Stimulated activated CD8-positive, alpha-beta memory T cell treated with anti-CD3 and anti-CD28 coated beads, Interleukin-12 subunit alpha, Interleukin-12 subunit beta, amount 100 ng/mL, for 1 hour (primary cell): ENCODE data around the gene ACOX3.

Experiments
- DNase-seq: peaks from one replicate; pipeline ENCODE4 v3.0.0-alpha.2; 2020; ENCODE audit warnings: low read depth

The ACOX3 gene

GRCh38 chr4:8373270-8373972 lies 67.1 kb downstream of the ACOX3 start:
- DNase-seq: no peak

DNA sequence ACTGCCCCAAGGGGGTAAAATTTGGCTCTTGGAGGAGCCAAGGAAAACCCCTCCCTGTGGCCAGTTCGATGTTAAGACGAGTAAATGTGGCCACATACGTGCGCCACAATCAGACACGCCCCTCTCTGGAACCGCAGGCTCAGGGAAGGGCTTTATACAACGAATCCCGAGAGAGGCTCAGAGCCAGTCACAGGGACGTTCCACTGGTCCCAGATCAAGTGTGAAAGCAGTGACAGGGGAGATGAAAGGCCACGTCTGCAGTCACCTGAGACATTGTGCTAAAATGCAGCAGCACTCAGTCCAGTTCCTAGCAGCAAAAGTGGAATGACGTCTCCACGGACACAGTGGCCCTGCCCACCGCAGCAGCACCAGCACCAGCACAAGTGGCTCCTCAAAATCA lies 68.0 kb downstream of the ACOX3 start:
- no peak for DNase-seq

DNA sequence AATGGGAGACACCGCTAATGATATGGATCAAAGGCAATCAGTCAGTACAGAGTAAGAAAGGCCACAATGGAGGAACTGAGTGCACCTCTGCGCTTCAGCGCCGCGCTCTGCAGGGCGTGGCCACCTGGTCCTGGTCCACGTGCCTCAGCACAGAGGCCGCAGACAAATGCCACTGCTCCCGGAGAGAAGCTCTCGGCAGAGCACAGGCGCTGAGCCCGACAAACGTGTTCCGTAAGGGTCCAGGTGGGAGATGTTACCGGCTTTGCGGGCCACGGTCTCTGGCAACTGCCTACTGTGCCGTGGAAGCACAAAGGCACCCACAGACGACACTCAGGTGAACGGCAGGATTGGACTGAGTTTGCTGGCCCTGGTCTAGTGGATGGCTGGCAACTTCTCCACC lies 68.9 kb downstream of the ACOX3 start:
- no peak for DNase-seq

DNA sequence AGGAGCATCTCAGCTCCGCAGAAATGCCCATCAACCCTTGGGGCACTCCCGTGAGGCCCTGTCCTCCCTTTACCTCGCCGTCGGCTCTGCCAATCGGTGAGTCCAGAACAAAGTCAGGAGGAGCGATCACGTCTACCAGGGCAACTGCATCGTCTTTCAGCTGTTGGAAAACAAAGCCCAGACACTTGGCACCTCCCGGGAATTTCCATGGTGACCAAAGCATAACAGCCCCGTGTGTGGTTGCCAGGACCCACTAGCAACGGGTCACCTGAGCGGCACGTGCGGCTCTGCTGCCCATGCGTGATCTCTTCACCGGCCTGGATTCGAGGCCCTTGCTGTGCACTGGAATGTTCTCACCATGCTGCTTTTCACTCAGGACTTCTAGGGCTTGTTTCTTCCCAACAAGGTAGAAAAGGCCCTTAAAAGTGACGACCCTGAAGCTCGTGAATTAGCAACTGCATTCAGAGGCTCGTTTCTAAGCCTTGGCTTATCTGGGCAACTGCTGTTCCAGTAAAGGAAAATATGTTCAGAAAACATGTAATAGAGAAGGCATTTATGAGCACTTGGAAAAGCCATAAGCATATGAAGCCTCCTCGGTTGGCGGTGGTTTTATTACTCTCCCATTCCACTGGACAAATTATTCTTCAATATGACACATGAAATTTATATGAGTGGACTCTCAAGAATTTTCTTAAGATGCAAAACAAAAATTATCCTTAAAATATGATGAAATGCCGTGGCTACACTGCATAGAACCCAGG lies 69.5 kb downstream of the ACOX3 start:
- no peak for DNase-seq

- DNase-seq: no peak
Measured at GRCh38 chr4:8370106-8370787, 70.3 kb downstream of the ACOX3 start.

DNA sequence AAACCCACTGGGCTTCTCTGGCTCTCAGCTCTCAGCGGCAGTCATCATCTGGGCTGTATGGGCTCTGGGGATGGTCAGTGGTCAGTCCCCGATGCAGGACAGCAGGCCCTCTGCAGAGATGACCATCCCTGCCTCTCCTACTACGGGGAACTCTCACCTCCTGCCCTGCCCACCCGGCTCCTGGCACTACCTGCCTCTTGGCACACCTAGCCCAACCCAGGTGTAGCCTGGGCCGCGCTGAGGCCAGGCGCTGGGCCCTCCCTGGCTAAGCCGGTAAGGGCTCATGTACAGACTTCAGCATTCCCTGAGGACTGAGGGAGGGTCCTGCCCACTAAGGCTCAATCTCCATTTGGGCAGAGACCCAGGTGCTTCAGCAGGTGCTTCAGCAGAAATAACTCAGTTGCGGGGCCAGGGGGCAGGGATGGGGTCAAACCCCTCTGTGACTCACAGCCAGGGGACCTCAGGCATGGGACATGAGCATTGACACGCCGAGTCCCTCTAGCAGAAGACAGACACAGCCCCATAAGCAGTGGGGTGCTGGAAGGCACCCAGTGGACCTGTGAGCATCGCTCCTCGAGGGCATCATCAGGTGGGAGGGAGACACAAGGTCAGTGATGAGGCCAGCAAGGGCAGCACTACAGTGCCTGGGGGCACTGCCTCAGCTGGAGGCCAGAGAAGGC lies 71.0 kb downstream of the ACOX3 start:
- DNase-seq: no peak

GRCh38 chr4:8368998-8369397 lies 71.5 kb downstream of the ACOX3 start:
- no peak for DNase-seq

DNA sequence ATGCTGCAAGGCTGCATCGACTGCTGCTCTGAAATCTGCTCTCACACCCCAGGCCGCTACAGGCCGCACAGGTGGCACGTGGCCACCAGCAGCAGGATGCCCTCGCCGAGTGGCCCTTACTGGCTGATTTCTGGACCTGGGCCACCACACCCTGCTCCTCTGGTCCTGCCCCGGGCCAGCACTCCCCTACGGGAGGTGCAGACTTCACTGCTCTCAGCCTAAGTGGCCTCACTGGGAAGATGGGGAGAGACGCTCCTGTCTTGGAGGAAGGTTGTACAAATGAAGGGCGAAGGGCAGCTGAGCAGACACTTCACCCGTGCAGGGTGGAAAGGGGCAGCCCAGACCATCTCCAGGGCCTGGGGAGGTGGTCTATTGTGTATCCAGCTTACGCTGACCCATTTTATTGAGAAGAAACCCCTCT lies 72.5 kb downstream of the ACOX3 start:
- DNase-seq: no peak

DNA sequence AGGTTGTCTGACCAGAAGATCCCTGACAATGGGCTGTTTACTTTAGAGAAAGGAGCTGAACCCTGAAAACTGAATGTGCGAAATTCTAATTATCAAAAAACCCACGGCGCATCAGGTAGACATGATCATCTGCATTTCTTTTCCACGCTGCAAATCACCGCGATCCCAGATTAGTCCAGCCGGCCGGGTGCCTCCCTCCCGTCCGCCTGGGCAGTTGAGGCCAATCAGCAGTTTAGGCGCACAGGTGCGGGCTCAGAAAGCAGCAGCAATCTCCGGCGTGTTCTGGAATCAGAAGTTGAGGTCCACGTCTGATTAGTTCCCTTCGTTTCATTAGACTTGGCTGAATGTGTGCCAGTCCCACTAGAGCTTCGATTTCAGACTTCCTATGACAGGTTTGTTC lies 73.9 kb downstream of the ACOX3 start:
- no peak for DNase-seq

DNA sequence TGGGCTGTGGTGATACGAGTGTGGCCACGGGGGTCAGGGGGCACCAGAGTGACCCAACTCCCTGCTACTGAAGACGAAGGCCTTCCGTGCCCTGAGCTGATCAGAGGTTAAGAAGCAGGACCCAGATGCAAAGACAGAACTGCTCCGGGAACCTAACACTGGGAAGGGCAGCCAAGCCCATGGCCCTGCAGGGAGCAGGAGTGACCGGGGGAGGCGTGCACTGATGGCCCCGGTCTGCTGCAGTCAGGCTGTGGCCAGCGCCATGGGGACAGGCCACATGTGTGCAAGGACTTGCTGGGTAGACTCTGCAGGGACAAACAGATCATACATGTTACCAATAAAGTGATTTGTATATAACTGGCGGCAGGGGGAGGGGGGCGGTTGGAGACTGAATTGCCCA lies 74.6 kb downstream of the ACOX3 start:
- no peak for DNase-seq

GRCh38 chr4:8365353-8365752 lies 75.2 kb downstream of the ACOX3 start:
- DNase-seq: no peak

DNA sequence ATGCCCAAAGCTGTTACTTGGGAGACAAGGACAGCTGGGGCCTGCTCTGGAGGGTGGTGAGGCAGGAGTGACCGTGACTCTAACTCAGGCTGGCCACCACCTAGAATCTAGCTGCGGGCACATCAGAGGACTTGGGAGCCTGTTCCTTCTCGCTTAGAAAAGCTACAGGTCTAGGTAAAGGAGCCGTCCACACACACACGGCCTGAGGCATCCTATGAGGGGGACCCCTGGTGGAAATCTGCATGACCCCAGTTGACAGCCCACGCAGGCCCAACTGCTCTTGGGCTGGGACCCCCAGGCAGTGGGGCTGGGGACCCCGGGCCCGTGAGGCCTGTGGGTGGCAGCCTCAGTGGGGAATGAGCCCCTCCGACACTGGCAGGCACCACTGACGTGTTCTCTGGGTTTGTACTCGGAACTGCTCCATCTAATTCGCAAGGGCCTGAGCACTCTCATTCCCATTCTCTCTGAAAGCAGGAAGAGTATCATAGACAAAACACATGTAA lies 75.6 kb downstream of the ACOX3 start:
- DNase-seq: no peak

- DNase-seq: no peak
Measured at GRCh38 chr4:8364141-8364540, 76.4 kb downstream of the ACOX3 start.

GRCh38 chr4:8362483-8362882 lies 78.0 kb downstream of the ACOX3 start:
- no peak for DNase-seq

DNA sequence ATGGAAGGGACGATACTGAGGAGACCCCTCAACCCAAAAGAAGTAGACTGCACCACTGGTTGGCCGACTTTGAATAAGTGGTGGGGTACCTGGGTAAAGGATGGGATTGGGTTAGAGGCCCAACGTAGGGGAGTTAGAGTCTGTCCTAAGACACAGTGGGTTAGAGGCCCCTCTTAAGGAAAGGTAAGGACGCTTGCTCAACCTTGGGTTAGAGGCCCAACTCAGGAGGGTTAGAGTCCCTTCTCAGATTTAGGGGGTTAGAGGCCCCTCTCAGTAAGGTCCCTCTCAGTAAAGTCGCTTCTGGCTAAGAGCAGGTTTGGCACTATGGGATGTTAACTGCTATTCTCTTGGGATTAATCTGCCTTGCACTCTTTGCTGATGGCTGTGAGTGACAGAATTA lies 81.3 kb downstream of the ACOX3 start:
- no peak for DNase-seq

DNA sequence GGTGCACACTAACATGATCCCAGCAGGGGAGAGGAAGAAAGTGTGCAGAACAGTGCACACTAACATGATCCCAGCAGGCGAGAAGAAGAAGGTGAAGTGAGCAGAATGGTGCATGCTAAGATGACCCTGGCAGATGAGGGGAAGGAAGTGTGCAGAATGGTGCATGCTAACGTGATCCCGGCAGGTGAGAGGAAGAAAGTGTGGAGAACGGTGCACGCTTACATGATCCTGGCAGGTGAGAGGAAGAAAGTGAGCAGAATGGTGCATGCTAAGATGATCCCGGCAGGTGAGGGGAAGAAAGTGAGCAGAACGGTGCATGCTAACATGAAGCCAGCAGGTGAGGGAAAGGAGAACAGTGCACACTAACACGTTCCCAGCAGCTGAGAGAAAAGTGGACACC lies 83.7 kb downstream of the ACOX3 start:
- DNase-seq: no peak

- DNase-seq: no peak
Measured at GRCh38 chr4:8355864-8356565, 84.5 kb downstream of the ACOX3 start.

GRCh38 chr4:8355306-8355705 lies 85.2 kb downstream of the ACOX3 start:
- no peak for DNase-seq

GRCh38 chr4:8353912-8354453 lies 86.5 kb downstream of the ACOX3 start:
- DNase-seq: no peak

DNA sequence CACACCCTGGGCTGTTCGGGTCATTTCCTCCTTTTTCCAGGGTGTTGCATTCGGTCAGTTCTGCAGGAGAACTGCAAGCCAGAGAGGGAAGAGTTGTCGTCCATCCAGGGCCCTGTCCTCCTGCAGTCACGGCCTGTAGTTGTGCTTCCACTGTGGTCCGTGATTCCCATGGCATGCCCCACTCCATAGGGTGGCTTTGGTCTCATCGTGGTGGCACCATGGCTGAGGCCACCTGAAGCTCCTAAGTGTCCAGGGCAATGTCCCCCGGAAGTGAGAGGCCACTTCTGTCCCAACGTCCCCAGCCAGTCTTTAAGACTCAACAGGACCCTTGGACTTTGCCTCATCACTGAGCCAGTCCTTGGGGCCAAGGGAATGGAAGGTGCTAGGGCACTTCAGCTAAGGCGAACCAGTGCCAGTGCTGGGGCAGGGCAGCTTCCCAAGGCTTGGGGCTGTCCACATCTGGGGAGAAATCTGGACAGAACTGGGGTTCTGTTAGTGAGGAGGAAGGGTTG lies 87.3 kb downstream of the ACOX3 start:
- DNase-seq: no peak
